Cardiac septum (tissue), 1 donor: ENCODE results near the gene OGFOD1. TPM values are rescaled to one million over a fixed set of nuclear protein-coding genes. Genes with fewer than 3 reads are reported as not detected.

Experiments
- DNase-seq: peaks from one replicate; pipeline ENCODE4 v3.0.0-alpha.2; 2020; ENCODE audit warnings: low spot score
- intact Hi-C: fragments of 100-400 bp; cut with DNase I; formaldehyde crosslinking; loops from one replicate; pipeline ENCODE4 v1.14.0; 2022
- long read RNA-seq: library from polyadenylated mRNA; unstranded; transcript quantifications from one replicate; pipeline ENCODE4 v2.0.0, GENCODE V29; 2021
- total RNA-seq: library from RNA; stranded (reverse); fragmentation: NEBNext Ultra II Directional; extraction: Animal tissue kit (Norgen Biotek cat#: 25700); gene quantifications from one replicate; pipeline ENCODE4 v1.2.1, GENCODE V29; 2021
- donor health status: DM: no; HTN: no; CAD: no.

Gene OGFOD1
- 30.1 TPM for total RNA-seq
- long read RNA-seq, full-length matches to known transcripts, result 21 of 25 reads
- long read RNA-seq, partial matches to known transcripts, result 2 of 25 reads
- long read RNA-seq, other reads (novel, unspliced or antisense), result 2 of 25 reads

- peak; percentile 97 for DNase-seq
- intact Hi-C loops, result no loop called here
Measured at GRCh38 chr16:56450986-56451752, at the start of gene OGFOD1, which contains the start of gene NUDT21. Gene OGFOD1, plus strand, starts transcription at chr16:56451554. Its CDS starts 59 bp downstream, at chr16:56451613. Gene NUDT21, minus strand, starts transcription at chr16:56451332. Its CDS starts 130 bp downstream, at chr16:56451202.

- intact Hi-C loops, result no loop called here
- no peak for DNase-seq
Measured at GRCh38 chr16:56405977-56406672, 45.2 kb upstream of the OGFOD1 start.

- DNase-seq, result no peak
- intact Hi-C loops, result no loop called here
Measured at GRCh38 chr16:56408379-56409098, 42.8 kb upstream of the OGFOD1 start.

GRCh38 chr16:56409195-56409594 is 42.2 kb upstream of the OGFOD1 start:
- no peak for DNase-seq
- intact Hi-C loops, result no loop called here

- no peak for DNase-seq
- intact Hi-C loops, result no loop called here
Measured at GRCh38 chr16:56411123-56411522, 40.2 kb upstream of the OGFOD1 start.

GRCh38 chr16:56411624-56412023 is 39.7 kb upstream of the OGFOD1 start:
- DNase-seq, result no peak
- intact Hi-C loops, result no loop called here

- DNase-seq, result no peak
- intact Hi-C loops, result no loop called here
Measured at GRCh38 chr16:56413381-56413780, 38.0 kb upstream of the OGFOD1 start.

GRCh38 chr16:56414366-56414765 is 37.0 kb upstream of the OGFOD1 start:
- DNase-seq, result no peak
- intact Hi-C loops, result no loop called here

GRCh38 chr16:56415875-56416274 is 35.5 kb upstream of the OGFOD1 start:
- DNase-seq, result no peak
- intact Hi-C loops, result no loop called here

- intact Hi-C loops, result no loop called here
- no peak for DNase-seq
Measured at GRCh38 chr16:56417138-56417537, 34.2 kb upstream of the OGFOD1 start.

- intact Hi-C loops, result no loop called here
Measured at GRCh38 chr16:56419740-56420548, 31.4 kb upstream of the OGFOD1 start.

GRCh38 chr16:56420613-56421012 is 30.7 kb upstream of the OGFOD1 start:
- no peak for DNase-seq
- intact Hi-C loops, result no loop called here

More at GRCh38 chr16:56419740-56420548, 31.4 kb upstream of the OGFOD1 start:
- no peak for DNase-seq

GRCh38 chr16:56421313-56421712 is 30.0 kb upstream of the OGFOD1 start:
- intact Hi-C loops, result no loop called here
- no peak for DNase-seq

GRCh38 chr16:56421976-56422669 is 29.2 kb upstream of the OGFOD1 start:
- DNase-seq, result no peak
- intact Hi-C loops, result no loop called here

GRCh38 chr16:56422896-56423441 is 28.4 kb upstream of the OGFOD1 start:
- intact Hi-C loops, result no loop called here
- no peak for DNase-seq

- DNase-seq, result no peak
- intact Hi-C loops, result no loop called here
Measured at GRCh38 chr16:56423584-56424403, 27.6 kb upstream of the OGFOD1 start.

- no peak for DNase-seq
- intact Hi-C loops, result no loop called here
Measured at GRCh38 chr16:56424404-56424764, 27.0 kb upstream of the OGFOD1 start.
